Measurements from ENCODE around the gene TMEFF2. TPM values are rescaled to one million over a fixed set of nuclear protein-coding genes. Genes with fewer than 3 reads are reported as not detected.

TMEFF2 gene
- total RNA-seq, 1 donor from 2014 or later: not detected

- Histone ChIP-seq H3K4me3 (no peak overlapping the region), H3K27ac (no peak overlapping the region), H3K27me3 (no peaks in the 10 kb centered on the region), H3K9me3 (no peaks in the 10 kb centered on the region), H3K4me1 (no peaks in the 10 kb centered on the region), H3K36me3 (no peaks in the 10 kb centered on the region)
- DNase-seq (ENCODE audit: extremely low spot score in 2 of 2): no peak
- TF ChIP-seq POLR2A (IDR thresholded peaks at IDR 0.05): no peak
- TF ChIP-seq POLR2AphosphoS5 (IDR thresholded peaks at IDR 0.05; ENCODE audit: insufficient read depth in 1 of 2, low read depth in 1 of 2): no peak
- TF ChIP-seq, protein P1, sequence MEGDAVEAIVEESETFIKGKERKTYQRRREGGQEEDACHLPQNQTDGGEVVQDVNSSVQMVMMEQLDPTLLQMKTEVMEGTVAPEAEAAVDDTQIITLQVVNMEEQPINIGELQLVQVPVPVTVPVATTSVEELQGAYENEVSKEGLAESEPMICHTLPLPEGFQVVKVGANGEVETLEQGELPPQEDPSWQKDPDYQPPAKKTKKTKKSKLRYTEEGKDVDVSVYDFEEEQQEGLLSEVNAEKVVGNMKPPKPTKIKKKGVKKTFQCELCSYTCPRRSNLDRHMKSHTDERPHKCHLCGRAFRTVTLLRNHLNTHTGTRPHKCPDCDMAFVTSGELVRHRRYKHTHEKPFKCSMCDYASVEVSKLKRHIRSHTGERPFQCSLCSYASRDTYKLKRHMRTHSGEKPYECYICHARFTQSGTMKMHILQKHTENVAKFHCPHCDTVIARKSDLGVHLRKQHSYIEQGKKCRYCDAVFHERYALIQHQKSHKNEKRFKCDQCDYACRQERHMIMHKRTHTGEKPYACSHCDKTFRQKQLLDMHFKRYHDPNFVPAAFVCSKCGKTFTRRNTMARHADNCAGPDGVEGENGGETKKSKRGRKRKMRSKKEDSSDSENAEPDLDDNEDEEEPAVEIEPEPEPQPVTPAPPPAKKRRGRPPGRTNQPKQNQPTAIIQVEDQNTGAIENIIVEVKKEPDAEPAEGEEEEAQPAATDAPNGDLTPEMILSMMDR (IDR thresholded peaks at IDR 0.05): no peak
- intact Hi-C loops (cut with DNase I): no loop called here
Measured at GRCh38 chr2:192043216-192043870, 151.4 kb downstream of the TMEFF2 start.

GRCh38 chr2:192042126-192042525, 152.6 kb downstream of the TMEFF2 start:
- intact Hi-C loops (cut with DNase I): no loop called here
- DNase-seq (ENCODE audit: extremely low spot score in 2 of 2): no peak
- Histone ChIP-seq H3K27me3 (no peaks in the 10 kb centered on the region), H3K9me3 (no peaks in the 10 kb centered on the region), H3K36me3 (no peaks in the 10 kb centered on the region), H3K27ac (no peak overlapping the region), H3K4me3 (no peak overlapping the region), H3K4me1 (no peaks in the 10 kb centered on the region)
- TF ChIP-seq POLR2AphosphoS5 (IDR thresholded peaks at IDR 0.05; ENCODE audit: insufficient read depth in 1 of 2, low read depth in 1 of 2) (no peak), POLR2A (IDR thresholded peaks at IDR 0.05) (no peak)
- TF ChIP-seq, protein P1 (IDR thresholded peaks at IDR 0.05): no peak

DNA sequence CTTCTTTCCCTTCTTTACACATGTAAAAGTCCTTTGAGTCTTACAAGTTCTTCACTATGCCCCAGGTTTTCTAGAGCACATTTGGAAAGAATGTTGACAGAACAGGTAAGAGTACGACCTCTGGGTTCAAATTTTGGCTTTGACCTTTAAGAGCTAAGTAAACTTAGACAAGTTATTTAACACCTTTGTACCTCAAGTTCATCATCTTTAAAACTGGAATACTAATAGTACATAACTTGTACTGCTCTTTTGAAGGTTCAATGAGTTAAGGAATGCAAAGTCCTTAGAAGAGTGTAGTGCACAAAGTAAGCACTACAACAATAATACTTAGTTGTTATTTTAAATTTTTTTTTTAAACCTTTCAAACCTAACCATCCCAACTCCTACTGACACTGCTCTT, 156.6 kb downstream of the TMEFF2 start:
- intact Hi-C loops (cut with DNase I): no loop called here
- DNase-seq (ENCODE audit: extremely low spot score in 2 of 2): no peak
- Histone ChIP-seq H3K9me3 (no peaks in the 10 kb centered on the region), H3K4me1 (no peaks in the 10 kb centered on the region), H3K36me3 (no peaks in the 10 kb centered on the region), H3K4me3 (no peak overlapping the region), H3K27ac (no peak overlapping the region), H3K27me3 (no peaks in the 10 kb centered on the region)
- TF ChIP-seq, protein P1 (IDR thresholded peaks at IDR 0.05): no peak
- TF ChIP-seq POLR2AphosphoS5 (IDR thresholded peaks at IDR 0.05; ENCODE audit: insufficient read depth in 1 of 2, low read depth in 1 of 2): no peak
- TF ChIP-seq POLR2A (IDR thresholded peaks at IDR 0.05): no peak

DNA sequence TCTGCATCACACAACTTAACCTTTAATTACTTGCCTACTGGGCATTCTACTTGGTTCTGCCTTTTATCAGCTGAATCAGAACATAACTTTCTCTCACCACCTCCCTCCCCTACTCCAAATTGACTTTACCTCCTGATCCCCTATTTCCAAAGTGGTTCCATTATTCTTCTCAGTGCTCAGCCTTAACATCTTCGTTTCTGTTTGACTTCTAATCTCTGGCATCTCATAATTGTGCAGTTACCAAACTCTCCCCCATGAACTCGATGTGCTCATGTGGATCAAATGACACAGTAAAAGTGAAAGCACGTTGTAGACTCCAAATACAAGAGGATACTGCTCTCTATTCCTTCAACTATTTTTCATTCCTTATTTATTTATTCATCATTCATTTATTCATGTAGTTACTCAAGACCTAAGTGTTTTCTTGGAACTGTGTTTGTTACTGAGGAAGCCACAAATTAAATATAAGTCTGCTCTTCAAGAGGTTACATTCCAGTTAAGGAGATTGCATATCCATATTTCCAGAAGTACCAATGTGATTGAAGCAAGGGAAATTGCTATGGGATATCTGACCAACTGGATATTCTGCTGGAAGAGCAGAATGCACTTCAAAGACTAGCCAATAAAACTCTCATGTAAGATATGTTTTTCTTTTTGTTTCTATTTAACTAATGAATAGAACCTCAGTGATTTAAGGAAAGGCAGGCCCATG, 158.8 kb downstream of the TMEFF2 start:
- no peaks in the 10 kb centered on the region for H3K27me3 ChIP-seq
- H3K27ac ChIP-seq: no peak overlapping the region
- no peaks in the 10 kb centered on the region for H3K36me3 ChIP-seq
- H3K4me3 ChIP-seq: no peak overlapping the region
- no peaks in the 10 kb centered on the region for H3K9me3 ChIP-seq
- intact Hi-C loops (cut with DNase I): no loop called here
- TF ChIP-seq POLR2A (IDR thresholded peaks at IDR 0.05): no peak
- TF ChIP-seq, protein P1 (IDR thresholded peaks at IDR 0.05): no peak
- no peak for TF ChIP-seq POLR2AphosphoS5 (IDR thresholded peaks at IDR 0.05; ENCODE audit: insufficient read depth in 1 of 2, low read depth in 1 of 2)
- DNase-seq (ENCODE audit: extremely low spot score in 2 of 2): no peak
- no peaks in the 10 kb centered on the region for H3K4me1 ChIP-seq

DNA sequence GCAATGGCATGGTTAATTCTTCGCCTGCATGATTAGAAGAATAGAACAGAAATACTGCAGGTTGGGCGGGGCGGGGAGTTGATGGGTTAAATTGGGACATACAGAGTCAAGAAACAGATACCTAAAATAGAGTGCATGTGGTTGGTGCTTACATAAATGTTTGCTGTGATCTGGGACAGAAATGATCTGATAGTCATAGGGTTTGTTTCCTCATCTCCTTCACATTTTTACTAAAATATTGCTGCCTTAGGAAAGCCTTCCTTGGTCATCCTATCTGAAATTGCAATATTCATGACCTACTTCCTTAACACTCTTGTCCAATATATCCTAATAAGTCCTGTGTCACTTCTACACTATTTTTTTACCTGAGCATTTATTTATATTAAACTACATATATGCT, 163.9 kb downstream of the TMEFF2 start:
- TF ChIP-seq, protein P1 (IDR thresholded peaks at IDR 0.05): no peak
- TF ChIP-seq POLR2AphosphoS5 (IDR thresholded peaks at IDR 0.05; ENCODE audit: insufficient read depth in 1 of 2, low read depth in 1 of 2): no peak
- no peak for TF ChIP-seq POLR2A (IDR thresholded peaks at IDR 0.05)

More for the DNA sequence above, 163.9 kb downstream of the TMEFF2 start:
- no peak for DNase-seq (ENCODE audit: extremely low spot score in 2 of 2)
- Histone ChIP-seq H3K4me3 (no peak overlapping the region), H3K27ac (no peak overlapping the region), H3K36me3 (no peaks in the 10 kb centered on the region), H3K9me3 (no peaks in the 10 kb centered on the region), H3K27me3 (no peaks in the 10 kb centered on the region), H3K4me1 (no peaks in the 10 kb centered on the region)
- intact Hi-C loops (cut with DNase I): no loop called here
